SK-N-SH (cell line): Measurements from ENCODE around the gene MLST8.

Experiments used
- ELF1 ChIP-seq: IDR thresholded peaks from 2 replicates; pipeline ENCODE4 v1.4.0; 2012
- EP300 ChIP-seq, 2 experiments: IDR thresholded peaks; 2 replicates each; pipeline versions ENCODE4 v1.4.0 to v1.6.1; 2012; ENCODE audit warnings: borderline replicate concordance in 1 of 2, low read depth in 1 of 2, low read length in 1 of 2
- NRF1 ChIP-seq: IDR thresholded peaks from 2 replicates; pipeline ENCODE4 v1.6.1; 2012; ENCODE audit warnings: low read depth, mild to moderate bottlenecking, low read length
- RFX5 ChIP-seq: IDR thresholded peaks from 2 replicates; pipeline ENCODE4 v1.6.1; 2012; ENCODE audit warnings: mild to moderate bottlenecking, improper control_type of control experiment, low read length
- TF ChIP-seq, protein P1 (sequence below): IDR thresholded peaks from 2 replicates; pipeline ENCODE4 v1.4.0; 2012; ENCODE audit warnings: low read depth
- TF ChIP-seq, protein P2 (sequence below): fragments of 200-600 bp; sonication (generic); IDR thresholded peaks from 2 replicates; pipeline ENCODE4 v1.6.1; 2017; ENCODE audit warnings: antibody characterized with exemption, mild to moderate bottlenecking, moderate library complexity

DNA sequence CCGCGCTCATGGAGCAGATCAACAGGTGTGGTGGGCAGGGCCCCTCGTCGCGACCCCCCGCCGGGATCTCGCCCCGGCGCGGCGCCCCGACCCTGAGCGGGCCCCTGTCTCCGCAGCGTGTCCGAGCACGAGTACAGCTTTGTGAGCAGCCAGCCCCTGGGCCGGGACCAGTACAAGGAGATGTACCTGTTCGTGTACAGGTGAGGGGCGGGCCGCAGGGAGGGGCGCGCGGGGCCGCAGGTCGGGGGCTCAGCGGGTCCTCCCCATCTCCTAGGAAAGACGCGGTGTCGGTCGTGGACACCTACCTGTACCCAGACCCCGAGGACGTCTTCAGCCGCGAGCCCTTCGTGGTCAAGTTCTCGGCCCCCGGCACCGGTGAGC is 31.8 kb downstream of the MLST8 start:
- TF ChIP-seq, protein P1, sequence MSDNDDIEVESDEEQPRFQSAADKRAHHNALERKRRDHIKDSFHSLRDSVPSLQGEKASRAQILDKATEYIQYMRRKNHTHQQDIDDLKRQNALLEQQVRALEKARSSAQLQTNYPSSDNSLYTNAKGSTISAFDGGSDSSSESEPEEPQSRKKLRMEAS = no peak
- TF ChIP-seq EP300 (IDR thresholded peaks at IDR 0.05; ENCODE audit: borderline replicate concordance in 1 of 2, low read depth in 1 of 2, low read length in 1 of 2) = no peak
- no peak for TF ChIP-seq NRF1
- no peak for TF ChIP-seq ELF1
- TF ChIP-seq RFX5 = no peak
- TF ChIP-seq, protein P2, sequence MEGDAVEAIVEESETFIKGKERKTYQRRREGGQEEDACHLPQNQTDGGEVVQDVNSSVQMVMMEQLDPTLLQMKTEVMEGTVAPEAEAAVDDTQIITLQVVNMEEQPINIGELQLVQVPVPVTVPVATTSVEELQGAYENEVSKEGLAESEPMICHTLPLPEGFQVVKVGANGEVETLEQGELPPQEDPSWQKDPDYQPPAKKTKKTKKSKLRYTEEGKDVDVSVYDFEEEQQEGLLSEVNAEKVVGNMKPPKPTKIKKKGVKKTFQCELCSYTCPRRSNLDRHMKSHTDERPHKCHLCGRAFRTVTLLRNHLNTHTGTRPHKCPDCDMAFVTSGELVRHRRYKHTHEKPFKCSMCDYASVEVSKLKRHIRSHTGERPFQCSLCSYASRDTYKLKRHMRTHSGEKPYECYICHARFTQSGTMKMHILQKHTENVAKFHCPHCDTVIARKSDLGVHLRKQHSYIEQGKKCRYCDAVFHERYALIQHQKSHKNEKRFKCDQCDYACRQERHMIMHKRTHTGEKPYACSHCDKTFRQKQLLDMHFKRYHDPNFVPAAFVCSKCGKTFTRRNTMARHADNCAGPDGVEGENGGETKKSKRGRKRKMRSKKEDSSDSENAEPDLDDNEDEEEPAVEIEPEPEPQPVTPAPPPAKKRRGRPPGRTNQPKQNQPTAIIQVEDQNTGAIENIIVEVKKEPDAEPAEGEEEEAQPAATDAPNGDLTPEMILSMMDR = no peak
